Uterus (tissue), 2 donors: ENCODE results near the gene MIDN.

ENCODE experiments used
- POLR2A ChIP-seq, 2 donors: fragments of 450-650 bp; IDR thresholded peaks; one replicate each; pipeline ENCODE4 v1.6.1; 2016; ENCODE audit warnings: antibody characterized with exemption in 2 of 2, mild to moderate bottlenecking in 1 of 2, moderate library complexity in 1 of 2
- TF ChIP-seq, protein P1 (sequence below), 4 experiments: fragments of 200-600 bp in 2 of 4; fragments of 450-650 bp in 2 of 4; sonication (generic) in 2 of 4; IDR thresholded peaks; one replicate each; pipeline ENCODE4 v1.5.1; 2016 to 2019; ENCODE audit warnings: antibody characterized with exemption in 4 of 4, mild to moderate bottlenecking in 2 of 4, moderate library complexity in 1 of 4

DNA sequence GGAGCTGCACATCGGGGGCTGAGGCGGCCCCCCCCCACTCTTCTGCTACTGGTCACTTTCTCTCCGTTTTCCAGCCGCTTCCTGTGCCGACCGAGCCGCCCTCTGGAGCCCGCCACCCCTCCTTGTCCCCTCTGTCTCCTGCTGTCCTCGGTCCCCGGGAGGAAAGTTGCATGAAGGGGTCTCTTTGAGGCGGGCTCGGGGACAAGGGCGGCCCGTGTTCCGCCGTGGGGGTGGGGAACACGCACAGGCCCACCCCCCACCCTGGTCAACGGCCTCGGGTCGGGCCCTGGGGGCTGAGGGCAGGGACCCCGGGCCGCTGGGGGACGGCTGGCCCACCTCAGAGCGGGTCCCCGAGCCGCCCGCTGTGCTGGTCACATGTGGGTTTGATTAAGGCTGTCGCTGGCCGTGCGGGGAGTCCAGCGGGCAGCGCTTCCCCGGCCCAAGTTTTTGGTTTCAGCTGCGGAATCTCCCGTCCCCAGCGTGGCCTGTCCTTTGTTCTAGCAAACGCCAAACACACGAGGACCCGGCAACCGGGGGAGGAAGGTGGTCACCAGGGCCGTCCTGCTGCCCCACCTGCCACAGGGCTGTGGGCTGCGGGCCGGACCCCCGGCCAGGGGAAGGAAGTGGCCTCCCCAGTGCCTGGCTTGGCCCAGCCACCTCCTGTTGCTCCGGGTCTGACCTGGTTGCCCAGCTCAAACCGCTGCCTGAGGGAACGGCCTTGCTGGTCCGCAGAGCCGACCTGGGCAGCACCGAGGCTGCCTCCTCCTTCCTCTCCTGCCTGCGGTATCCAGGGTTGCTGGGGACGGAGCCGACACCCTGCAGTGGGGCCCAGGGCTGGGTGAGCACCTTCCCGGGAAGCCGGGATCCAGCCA is 39.2 kb downstream of the MIDN start:
- TF ChIP-seq, protein P1, sequence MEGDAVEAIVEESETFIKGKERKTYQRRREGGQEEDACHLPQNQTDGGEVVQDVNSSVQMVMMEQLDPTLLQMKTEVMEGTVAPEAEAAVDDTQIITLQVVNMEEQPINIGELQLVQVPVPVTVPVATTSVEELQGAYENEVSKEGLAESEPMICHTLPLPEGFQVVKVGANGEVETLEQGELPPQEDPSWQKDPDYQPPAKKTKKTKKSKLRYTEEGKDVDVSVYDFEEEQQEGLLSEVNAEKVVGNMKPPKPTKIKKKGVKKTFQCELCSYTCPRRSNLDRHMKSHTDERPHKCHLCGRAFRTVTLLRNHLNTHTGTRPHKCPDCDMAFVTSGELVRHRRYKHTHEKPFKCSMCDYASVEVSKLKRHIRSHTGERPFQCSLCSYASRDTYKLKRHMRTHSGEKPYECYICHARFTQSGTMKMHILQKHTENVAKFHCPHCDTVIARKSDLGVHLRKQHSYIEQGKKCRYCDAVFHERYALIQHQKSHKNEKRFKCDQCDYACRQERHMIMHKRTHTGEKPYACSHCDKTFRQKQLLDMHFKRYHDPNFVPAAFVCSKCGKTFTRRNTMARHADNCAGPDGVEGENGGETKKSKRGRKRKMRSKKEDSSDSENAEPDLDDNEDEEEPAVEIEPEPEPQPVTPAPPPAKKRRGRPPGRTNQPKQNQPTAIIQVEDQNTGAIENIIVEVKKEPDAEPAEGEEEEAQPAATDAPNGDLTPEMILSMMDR (IDR thresholded peaks at IDR 0.05) = no peak
- TF ChIP-seq POLR2A (IDR thresholded peaks at IDR 0.05) = no peak
